ENCODE data around the gene SEC14L1.

The SEC14L1 gene

GRCh38 chr17:77116371-77116860, 24.4 kb upstream of the SEC14L1 start:
- no peak for DNase-seq (ENCODE audit: low spot score)

GRCh38 chr17:77117415-77117814, 23.4 kb upstream of the SEC14L1 start:
- DNase-seq (ENCODE audit: low spot score), result no peak

GRCh38 chr17:77118251-77118928, 22.4 kb upstream of the SEC14L1 start:
- no peak for DNase-seq (ENCODE audit: low spot score)

GRCh38 chr17:77119668-77120301, 21.0 kb upstream of the SEC14L1 start:
- DNase-seq (ENCODE audit: low spot score), result no peak

GRCh38 chr17:77120868-77121267, 19.9 kb upstream of the SEC14L1 start:
- no peak for DNase-seq (ENCODE audit: low spot score)

GRCh38 chr17:77124192-77124889, 16.4 kb upstream of the SEC14L1 start:
- DNase-seq (ENCODE audit: low spot score), result no peak

- DNase-seq (ENCODE audit: low spot score), result no peak
Measured at GRCh38 chr17:77125432-77125901, 15.3 kb upstream of the SEC14L1 start.

GRCh38 chr17:77126519-77126918, 14.2 kb upstream of the SEC14L1 start:
- DNase-seq (ENCODE audit: low spot score), result no peak

- peak; percentile 84 for DNase-seq (ENCODE audit: low spot score)
Measured at GRCh38 chr17:77127735-77128361, 12.9 kb upstream of the SEC14L1 start.

- no peak for DNase-seq (ENCODE audit: low spot score)
Measured at GRCh38 chr17:77128896-77129567, 11.7 kb upstream of the SEC14L1 start.

GRCh38 chr17:77129568-77130301, 11.0 kb upstream of the SEC14L1 start:
- no peak for DNase-seq (ENCODE audit: low spot score)

- no peak for DNase-seq (ENCODE audit: low spot score)
Measured at GRCh38 chr17:77130525-77130924, 10.2 kb upstream of the SEC14L1 start.

- DNase-seq (ENCODE audit: low spot score), result no peak
Measured at GRCh38 chr17:77131904-77132303, 8.9 kb upstream of the SEC14L1 start.

- no peak for DNase-seq (ENCODE audit: low spot score)
Measured at GRCh38 chr17:77132411-77133086, 8.2 kb upstream of the SEC14L1 start.

GRCh38 chr17:77133087-77133638, 7.6 kb upstream of the SEC14L1 start:
- no peak for DNase-seq (ENCODE audit: low spot score)

GRCh38 chr17:77136420-77136767, 4.4 kb upstream of the SEC14L1 start:
- DNase-seq (ENCODE audit: low spot score), result no peak

GRCh38 chr17:77137111-77137510, 3.7 kb upstream of the SEC14L1 start:
- DNase-seq (ENCODE audit: low spot score), result no peak

GRCh38 chr17:77137886-77138285, 2.9 kb upstream of the SEC14L1 start:
- peak; percentile 66 for DNase-seq (ENCODE audit: low spot score)

- DNase-seq (ENCODE audit: low spot score), result peak; percentile 98
Measured at GRCh38 chr17:77140166-77140877, 447 bp upstream of the SEC14L1 start.
